NCI-H1105 (cell line): ENCODE measurements around the gene GBGT1.

Source experiments
- DNase-seq: peaks from one replicate; lab custom pipeline; 2025; lab: John Stamatoyannopoulos, UW

The GBGT1 gene

DNA sequence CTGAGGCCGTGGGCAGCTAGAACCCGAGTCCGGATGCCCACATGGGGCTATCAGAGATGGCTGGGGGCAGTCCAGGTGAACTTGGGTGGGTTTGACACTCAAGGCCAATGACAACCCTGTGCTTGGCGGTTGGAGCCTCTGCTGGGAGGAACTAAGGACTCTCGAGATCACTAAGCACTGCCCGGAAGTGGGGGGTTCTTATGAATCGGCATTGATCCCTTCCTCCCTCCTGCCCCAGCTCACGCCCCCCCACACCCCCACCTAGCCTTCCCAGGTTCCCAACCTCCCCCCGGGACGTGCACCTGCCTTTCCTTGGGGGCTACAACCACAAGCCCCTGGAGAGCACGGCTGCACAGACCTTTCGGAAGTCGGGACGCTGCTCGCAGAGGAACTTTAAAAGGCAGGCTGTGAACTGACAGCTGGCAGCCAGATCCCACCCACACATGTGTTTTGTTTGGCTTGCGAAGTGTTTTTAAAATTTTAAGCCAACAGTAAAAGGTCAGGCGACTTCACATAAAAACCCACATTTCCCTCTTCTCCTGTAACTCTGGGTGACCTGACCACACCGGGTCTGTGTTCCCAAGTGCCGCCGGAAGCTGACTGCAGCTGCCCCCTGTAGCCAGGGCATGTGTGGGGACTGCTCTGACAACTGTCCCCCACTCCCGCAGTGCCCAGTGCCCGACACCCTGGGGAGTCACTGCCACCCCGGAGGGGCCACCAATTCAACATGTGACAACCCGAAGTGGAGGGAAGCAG is 37.6 kb downstream of the GBGT1 start:
- no peak for DNase-seq

DNA sequence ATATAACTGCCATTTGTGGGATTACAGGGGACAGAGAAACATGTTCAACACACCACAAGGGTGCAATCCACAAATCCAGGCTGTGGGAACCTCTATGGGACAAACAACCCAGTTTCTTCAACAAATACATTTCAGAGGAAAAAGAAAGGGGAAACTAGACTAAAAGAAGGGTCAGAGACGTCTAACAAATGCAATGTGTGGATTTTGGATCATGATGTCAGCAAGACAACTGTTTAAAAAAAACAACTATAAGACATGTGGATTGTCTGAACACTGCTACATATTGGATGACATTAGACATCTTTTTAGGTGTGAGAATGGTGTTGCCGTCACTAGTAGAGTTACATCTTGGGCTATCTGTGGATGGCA is 38.8 kb downstream of the GBGT1 start:
- DNase-seq = no peak

DNA sequence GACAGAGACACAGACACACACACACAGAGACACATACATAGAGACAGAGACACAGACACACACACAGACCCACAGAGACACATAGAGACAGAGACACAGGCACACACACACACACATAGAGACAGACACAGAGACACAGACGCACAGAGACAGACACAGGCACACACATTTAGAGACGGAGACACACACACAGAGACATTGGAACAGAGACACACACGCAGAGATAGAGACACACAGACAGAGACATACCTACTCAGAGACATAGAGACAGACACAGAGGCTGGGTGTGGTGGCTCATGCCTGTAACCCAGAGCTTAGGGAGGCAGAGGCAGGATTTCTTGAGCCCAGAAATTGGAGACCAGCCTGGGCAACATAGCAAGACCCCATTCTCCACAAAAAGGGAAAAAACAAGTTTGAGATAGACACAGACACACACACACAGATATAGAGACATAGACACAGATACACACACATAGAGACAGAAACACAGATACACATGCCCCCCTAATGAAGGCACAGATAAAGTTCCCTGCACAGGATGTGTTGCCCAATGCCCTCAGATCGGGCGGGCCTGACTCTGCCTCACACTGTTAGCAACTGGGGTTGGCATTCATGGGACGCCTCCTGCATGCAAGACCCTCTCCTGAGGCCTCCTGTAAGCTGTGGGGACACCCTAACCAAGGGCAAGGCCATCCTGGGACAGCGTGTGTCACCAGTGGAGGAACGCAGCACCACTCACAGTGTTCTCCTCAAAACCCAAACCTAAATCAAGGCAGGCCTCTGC is 39.4 kb downstream of the GBGT1 start:
- DNase-seq = no peak

DNA sequence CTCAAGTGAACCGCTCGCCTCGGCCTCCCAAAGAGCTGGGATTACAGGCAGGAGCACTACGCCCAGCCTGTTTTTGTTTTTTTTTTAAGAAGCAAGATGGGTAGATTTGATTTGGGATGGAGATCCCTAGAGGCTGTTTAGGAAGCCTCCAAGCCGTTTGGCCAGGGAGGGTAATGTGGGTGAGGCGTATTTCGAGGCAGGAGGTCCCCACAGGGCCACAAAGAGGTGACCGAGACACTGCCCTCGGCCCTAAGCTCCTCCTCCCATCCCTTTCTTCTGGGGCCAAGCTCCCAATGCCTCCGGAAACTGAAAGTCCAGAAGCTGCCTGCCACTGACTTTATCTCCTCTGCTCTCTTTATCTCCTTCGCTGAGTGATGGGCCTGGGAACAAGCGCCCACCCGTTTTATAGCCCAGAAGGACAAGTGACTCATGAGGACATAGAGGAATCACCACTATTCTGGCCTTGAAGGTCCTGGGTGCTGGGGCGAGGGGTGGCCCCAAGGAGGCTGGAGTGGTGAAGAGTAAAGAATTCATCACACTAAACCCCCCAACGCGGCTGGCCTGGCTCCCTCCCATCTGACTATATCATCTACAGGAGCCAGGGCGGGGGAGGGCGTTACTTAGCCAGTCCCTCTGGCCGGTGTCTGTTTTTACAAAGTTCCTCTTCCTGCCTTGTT is 40.6 kb downstream of the GBGT1 start:
- no peak for DNase-seq

DNA sequence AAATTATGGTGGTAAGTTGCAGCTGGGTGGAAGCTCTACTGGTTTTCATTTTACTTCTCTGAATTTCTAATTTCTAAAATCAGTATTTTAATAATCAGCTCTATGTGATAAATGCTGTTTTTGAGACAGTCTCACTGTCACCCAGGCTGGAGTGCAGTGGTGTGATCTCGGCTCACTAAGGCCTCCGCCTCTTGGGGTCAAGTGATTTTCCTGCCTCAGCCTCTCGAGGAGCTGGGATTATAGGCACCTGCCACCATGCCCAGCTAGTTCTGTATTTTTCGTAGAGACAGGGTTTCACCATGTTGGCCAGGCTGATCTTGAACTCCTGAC is 41.1 kb downstream of the GBGT1 start:
- no peak for DNase-seq

DNA sequence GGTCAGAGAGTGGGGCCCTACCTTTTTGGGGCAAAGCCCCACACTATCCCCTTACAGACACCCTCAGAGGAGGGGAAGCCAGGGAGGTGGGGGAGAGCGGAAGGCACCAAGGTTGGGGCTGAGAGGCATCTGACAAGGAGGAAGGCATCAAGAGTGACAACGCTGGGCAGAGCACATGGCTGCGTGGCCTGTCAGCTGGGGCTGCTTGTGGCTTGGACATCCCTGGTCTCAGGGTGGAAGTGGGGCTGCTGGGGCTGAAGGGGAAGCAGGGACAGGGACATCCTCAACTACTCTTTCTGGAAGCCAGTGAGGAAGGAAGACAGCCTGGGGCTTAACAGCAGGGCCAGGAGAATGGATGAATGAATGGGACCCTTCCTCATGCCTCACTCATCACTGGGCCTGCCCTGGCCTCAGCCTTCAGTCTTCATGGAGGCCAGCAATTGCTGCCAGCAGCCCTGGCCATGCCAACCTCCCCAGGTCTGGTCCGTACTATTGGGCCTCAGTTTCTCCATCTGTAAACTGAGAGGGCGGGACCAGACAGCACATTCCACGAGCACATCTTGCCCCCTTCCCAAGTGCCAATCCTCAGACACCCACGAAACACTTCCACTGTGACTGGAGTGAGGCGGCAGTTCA is 41.7 kb downstream of the GBGT1 start:
- DNase-seq = no peak

DNA sequence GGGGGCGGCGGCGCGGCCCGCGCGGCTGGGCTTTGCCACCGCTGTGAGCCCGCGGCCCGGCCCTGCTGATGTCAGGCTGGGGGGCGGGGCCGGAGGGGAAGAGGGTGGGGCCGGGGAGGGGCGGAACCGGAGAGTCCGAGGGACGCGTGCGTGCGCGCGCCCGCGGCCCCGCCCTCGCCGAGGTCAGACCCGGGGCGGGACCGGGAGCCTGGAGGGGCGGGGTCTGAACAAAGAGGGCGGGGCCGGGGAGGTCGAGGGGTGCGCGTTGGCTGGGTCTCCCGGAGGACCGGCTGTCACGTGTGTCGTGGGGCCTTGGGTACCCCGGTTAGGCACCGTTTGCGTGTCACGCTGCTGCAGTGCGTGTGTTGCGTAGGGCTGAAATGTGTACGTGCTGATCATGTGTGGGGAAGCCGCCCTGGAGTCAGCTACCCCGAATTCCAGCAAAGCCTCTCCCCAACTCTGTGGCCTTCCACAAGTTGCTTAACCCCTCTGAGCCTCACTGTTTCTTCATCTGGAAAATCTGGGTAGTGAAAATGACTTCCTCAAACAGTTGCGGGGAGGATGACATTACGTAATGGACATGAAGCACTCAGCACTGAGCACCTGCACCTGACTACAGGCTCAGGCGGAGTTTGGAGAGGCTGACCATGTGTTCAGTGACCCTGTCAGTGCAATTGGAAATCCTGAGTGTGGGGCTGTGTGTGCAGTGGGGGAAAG is 42.4 kb downstream of the GBGT1 start, which contains the start of gene RALGDS:
RALGDS (minus strand) TSS at position 43 of the 717 bp plus-strand sequence. CDS start 86 bp downstream, outside the sequence.
- DNase-seq = peak; percentile 82

DNA sequence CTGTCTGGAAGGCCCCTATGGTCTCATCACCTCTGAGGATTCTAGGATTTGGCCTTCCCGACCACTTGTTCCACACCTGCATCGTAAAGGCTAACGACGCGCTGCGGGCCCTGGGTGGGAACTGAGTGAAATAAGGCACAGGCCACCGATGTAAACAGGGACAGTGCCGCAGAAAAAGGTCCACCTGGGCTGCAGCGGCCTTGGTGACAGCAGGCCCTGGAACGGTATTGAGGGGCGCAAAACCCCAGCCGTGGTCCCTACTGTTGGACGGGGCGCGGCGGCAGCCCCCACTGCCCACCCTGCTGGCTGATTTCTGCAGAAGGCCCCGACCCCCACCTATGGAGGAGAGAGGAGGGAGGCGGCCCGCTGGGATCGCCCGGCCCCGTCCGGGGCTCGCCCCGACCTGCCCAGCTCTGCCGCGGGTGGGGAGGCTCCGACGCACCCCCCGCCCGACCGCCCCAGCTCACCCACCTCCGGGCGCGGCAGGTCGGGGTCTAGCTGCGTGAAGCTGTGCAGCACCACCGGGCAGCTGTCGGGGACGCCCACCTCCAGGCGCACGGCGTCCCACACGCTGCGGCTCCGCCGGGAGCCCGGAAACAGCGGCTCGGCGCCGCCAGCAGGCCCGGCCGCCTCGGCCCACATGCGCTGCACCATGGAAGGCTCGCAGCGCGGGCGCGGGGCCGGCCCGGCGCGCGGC is 43.1 kb downstream of the GBGT1 start:
- DNase-seq = peak; percentile 24

DNA sequence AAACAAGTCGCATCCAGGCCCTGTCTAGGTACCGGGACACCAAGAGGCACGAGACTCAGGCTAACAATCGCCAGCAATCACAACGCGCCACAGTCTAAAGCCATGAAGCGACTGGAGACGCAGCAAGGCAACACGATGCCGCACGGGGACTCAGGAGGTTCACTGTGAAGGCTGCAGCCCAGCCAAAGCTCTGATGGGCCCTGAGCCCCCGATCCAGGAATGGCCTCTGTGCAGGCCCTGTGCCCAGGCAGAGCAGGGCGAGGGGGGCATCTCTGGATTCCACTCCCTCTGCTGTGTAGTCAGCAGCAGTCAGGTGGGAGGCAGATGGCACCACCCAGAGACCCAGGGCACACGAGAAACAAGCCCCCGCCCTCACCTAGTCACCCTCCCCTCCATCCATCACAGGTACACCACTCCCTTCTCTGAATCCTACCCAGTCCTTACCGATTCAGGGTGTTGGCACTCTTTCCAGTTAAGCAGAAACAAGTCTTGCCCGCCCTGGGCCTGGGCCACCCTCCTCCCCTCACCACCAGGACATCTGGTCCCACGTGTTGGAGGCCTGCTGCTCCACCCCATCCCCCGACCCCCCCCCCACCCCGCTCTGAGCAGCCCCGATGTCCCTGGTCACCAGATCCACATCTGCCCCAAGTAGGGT is 43.7 kb downstream of the GBGT1 start:
- peak; percentile 24 for DNase-seq

DNA sequence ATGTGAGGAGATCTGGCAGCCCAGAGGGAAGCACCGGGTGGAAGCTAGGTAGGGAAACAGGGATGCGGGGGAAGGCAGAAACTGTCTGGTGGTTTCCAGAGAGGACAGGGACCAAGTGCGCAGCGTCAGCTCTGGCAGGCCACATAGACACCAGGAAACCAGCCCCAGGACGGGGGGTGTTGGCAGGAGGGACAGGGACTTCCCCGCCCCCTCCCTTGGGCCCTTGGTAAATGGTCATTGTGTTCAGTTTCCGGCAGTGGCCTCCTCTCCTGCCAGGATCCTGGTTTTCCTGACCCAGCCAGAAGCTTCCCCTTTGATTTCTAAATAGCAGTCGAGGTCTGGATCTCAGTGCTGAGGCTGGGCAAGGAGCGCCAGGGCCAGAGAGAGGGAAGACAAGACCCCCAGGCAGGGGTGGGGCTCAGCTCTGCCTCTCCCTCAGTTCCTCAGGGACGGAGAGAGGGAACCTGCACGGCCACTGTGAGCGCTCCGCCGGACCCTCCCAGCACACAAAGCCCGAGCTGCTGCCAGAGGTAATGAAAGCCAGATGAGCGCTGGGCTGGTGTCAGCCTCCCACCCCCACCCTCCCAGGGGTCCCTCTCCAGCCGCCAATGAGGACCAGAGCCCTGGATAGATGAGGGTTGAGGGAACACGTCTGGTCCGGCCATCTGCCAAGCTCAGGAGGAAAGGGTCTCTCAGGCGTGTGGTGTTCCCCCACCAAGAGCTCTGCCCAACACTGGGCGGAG is 44.4 kb downstream of the GBGT1 start:
- DNase-seq = no peak

DNA sequence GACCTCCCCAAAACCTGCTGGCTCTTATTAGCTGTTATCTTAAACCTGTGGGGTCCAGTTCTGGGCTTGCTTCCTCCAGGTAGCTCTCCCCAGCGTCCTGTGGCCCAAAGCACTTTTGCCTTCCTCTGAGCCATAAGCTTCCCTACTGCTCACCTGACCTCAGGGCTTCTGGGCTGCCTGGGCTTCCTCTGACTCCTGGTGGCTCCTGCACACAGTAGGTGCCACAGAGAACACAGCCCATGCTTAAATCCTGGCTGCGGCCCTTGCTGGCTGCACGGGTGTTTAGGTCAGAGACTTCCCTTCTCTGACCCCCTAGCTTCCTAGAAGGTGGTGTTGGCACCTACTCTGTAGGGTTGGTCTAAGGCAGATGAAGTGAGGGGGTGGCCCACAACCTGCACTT is 45.1 kb downstream of the GBGT1 start:
- no peak for DNase-seq

DNA sequence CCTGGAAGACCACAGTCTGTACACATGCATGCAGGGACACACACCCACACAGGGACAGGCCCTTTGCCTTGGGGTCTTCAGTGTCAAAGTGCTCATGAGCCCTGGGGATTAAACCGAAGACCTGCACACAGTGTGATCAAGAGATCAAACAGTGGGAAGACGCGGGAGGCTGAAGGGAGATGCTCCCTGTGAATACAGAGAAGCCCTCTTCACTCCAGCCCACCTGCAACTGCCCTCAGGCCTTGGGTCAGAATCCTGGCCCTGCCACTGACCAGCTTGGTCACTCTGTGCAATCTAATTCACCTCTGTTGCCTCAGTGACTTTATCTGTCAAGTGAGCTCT is 45.6 kb downstream of the GBGT1 start:
- DNase-seq = no peak

DNA sequence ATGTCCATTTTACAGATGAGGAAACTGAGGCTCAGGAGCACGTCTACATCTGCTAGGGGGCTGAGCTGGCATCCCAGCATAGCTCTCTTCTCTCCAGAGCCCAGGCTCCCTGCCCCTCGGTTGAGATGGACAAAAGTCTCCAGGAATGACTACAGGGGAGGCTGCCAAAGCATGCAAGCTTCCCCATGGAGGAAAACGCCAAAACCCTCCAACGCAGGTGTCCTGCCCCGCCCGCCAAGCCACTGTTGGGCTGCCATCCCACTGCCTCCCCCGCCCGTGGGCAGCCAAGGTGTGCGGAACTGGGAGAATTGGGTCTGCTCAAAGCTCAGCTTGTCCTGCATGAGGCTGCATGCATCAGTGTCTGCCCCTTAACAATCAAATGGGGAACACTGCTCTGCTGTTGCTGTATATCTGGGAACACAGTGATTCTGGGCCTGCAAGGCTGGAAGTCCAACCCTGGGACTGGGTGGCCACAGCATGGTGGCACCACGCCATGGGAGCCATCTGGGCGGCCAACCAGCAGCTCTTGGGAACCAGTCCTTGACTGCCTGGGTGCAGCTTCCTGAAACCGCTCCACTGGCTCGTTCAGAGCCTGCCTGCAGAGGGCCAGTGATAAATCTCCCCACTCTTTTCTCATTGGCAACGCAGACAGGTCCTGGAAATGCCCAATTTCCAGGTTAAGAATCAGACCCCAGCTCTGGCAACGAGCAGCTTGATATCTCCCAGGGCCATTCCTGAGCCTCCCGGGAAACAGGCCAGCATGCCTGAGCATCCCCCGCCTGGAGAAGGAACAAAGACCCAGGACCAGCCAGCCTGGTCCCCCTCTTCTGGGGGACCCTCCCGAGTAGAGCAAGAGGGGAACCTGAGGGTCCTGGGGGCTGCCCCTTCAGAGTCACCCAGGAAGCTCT is 46.2 kb downstream of the GBGT1 start:
- no peak for DNase-seq

DNA sequence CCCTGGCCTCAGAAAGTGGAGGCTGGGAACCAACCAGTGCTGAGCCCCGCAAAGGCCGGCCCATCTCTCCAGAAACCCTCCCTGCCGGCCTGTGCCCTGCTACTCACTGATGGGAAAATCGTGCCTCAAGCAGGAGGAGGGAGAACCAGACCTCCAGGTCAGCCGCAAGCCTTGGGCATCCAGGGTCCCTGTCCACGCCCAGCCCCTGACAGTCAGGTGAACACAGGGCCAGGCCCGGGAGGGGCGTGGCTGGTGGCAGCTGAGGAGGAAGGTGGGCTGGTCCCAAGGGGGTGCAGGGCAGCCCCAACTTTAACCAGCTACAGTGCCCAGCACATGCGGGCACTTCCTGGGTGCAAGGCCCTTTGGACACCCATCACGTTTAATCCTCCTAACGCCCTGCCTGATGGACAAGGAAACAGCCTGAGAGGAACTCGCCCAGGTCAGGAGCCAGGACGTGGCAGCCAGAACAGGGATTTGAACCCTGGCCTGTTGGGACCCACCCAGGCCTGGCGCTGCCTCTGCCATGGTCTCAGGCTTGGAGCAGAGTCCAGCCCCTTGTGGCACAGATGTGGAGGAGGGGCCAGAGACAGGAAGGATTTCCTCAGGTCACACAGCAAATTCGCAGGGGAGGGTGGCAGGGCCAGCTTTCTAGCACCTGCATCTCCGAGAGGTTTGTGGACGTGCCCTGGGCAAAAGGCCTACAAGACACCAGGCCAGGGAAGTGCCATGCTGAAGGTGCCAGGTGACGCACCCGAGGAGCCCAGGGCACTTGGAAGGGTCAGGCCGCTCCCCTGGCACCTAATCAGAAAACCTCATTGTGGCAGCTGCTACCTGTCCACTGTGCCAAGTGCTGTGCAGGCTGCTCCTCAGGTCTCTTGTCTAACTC is 47.1 kb downstream of the GBGT1 start:
- DNase-seq = no peak

DNA sequence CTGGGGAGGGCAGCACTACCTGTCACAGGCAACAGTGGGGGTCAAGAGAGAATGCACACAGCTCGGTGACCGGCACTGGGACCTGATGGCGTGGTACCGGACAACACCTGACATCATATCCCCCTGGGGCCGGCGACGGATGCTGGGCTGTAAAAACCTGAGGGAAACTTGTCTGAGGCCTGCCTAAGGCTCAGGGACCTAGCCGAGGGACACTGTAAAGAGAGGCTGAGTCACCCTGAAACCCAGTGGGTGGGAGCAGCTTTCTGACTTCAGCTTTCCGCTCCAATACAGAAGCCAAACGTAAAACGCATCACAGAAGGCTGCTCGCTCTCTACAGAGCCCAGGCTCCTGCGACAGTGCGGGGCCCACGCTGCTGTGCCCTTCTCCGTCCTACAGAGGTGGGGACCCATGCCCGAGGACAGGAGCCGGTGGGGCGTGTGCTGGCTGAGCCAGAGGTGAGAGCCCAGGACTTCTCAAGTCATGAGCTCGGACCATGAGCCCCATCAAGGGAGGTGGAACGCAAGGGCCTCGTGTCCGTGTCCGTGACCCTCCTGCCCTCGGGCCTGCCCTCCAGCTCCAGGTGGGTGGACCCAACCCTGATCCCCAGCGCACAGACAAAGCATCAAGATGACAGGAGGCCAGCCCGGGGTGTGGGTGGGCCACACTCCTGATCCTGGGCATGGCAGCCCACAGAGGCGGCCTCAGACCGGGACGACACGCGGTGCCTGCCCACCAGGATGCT is 47.9 kb downstream of the GBGT1 start:
- DNase-seq = no peak

DNA sequence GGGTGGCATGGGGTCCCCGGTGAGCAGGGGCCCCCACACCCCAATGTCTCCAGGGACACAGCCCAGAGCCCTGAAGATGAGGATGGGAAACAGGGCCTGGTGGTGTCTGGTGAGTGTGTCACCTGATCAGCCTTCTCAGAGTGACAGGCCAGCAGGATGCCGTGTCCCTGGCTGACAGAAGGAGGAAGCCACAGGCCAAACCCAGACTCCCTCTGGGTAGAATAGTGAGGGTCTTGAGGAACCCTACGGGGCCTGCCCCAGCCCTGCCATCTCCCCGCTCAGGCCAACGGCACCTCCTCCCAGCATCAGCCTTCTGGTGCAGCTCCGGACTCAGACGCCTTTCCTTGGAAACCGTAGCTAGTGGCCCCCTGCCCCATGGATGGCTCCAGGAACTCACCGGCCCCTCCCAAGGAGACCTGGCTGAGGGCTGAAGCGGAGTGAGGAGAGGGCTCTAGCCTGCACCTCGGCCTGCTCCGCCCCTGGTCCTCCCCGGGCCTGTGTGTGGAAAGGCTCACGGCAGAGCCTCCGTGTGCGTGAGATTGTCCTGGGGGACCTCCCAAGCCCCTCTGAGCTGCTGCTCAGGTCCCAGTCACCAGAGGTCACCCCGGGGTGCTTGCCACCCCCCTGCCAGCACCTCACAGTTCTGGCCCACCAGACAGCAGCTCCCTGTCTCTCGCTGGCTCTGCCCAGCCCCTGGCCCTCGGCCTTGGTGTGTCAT is 48.7 kb downstream of the GBGT1 start:
- DNase-seq = no peak
